Activated CD8-positive, alpha-beta memory T cell treated with anti-CD3 and anti-CD28 coated beads, Interleukin-2, amount 50 U/mL, for 48 hours (primary cell): Measurements from ENCODE around the gene MYOD1.
A peak's percentile ranks its signal among the peaks of the same experiment; 100 is the strongest.

Source experiments
- DNase-seq: peaks from one replicate; pipeline ENCODE4 v3.0.0-alpha.2; 2020

MYOD1 gene

GRCh38 chr11:17751558-17751957, 32.2 kb downstream of the MYOD1 start:
- no peak for DNase-seq

GRCh38 chr11:17752144-17752543, 32.8 kb downstream of the MYOD1 start:
- no peak for DNase-seq

GRCh38 chr11:17753153-17753552, 33.8 kb downstream of the MYOD1 start:
- no peak for DNase-seq

- no peak for DNase-seq
Observed at GRCh38 chr11:17753641-17754040, 34.3 kb downstream of the MYOD1 start.

- no peak for DNase-seq
Observed at GRCh38 chr11:17755891-17756290, 36.5 kb downstream of the MYOD1 start.

GRCh38 chr11:17760102-17761029, 41.0 kb downstream of the MYOD1 start:
- DNase-seq: peak; percentile 61

- DNase-seq: no peak
Observed at GRCh38 chr11:17762309-17762974, 43.1 kb downstream of the MYOD1 start.

GRCh38 chr11:17763244-17763643, 43.9 kb downstream of the MYOD1 start:
- no peak for DNase-seq

- DNase-seq: no peak
Observed at GRCh38 chr11:17763703-17764102, 44.3 kb downstream of the MYOD1 start.

GRCh38 chr11:17764446-17765218, 45.3 kb downstream of the MYOD1 start:
- no peak for DNase-seq

GRCh38 chr11:17765356-17766072, 46.1 kb downstream of the MYOD1 start:
- DNase-seq: no peak

GRCh38 chr11:17766073-17766359, 46.6 kb downstream of the MYOD1 start:
- no peak for DNase-seq

GRCh38 chr11:17766590-17766989, 47.2 kb downstream of the MYOD1 start:
- DNase-seq: no peak

- no peak for DNase-seq
Observed at GRCh38 chr11:17767301-17767885, 48.0 kb downstream of the MYOD1 start.

- DNase-seq: no peak
Observed at GRCh38 chr11:17767914-17768313, 48.5 kb downstream of the MYOD1 start.

GRCh38 chr11:17768547-17768946, 49.2 kb downstream of the MYOD1 start:
- no peak for DNase-seq

- DNase-seq: no peak
Observed at GRCh38 chr11:17769218-17769617, 49.8 kb downstream of the MYOD1 start.

GRCh38 chr11:17770048-17770652, 50.8 kb downstream of the MYOD1 start:
- DNase-seq: no peak

GRCh38 chr11:17770917-17771316, 51.5 kb downstream of the MYOD1 start:
- DNase-seq: no peak

GRCh38 chr11:17771415-17771814, 52.0 kb downstream of the MYOD1 start:
- no peak for DNase-seq
